ENCODE data around the gene HNRNPC.
"Not testable (repeated sequence)": the region's sequence is repeated elsewhere in the genome, so short reads cannot be mapped to it uniquely, and the experiment has no call there.

The HNRNPC gene

GRCh38 chr14:21165670-21166069 lies 103.6 kb downstream of the HNRNPC start:
- H2BK5ac ChIP-seq (ENCODE audit: low read depth, low read length, poor library complexity, severe bottlenecking); H3K4ac ChIP-seq (ENCODE audit: low read depth in 1 of 2, low read length in 2 of 2); H3K36me3 ChIP-seq (ENCODE audit: control insufficient read depth in 1 of 2, insufficient read depth in 2 of 2, low read depth in 1 of 2, low read length in 2 of 2); H3K4me2 ChIP-seq (ENCODE audit: low read length, poor library complexity, severe bottlenecking); DNase-seq; H2BK15ac ChIP-seq (ENCODE audit: low read depth, poor library complexity, severe bottlenecking); H3K14ac ChIP-seq (ENCODE audit: low read length in 2 of 2); H2AK5ac ChIP-seq (ENCODE audit: low read length, severe bottlenecking); H3K18ac ChIP-seq (ENCODE audit: low read depth in 1 of 2, low read length in 2 of 2); H3K9me3 ChIP-seq (ENCODE audit: control insufficient read depth, low read length); H4K91ac ChIP-seq (ENCODE audit: low read length); H3K27ac ChIP-seq (ENCODE audit: low read length, poor library complexity, severe bottlenecking); H2BK120ac ChIP-seq (ENCODE audit: low read depth, low read length); H3K9ac ChIP-seq (ENCODE audit: low read length); H4K8ac ChIP-seq (ENCODE audit: low read length); H3K79me1 ChIP-seq (replicated peaks; ENCODE audit: low read length, poor library complexity, severe bottlenecking); H3K4me1 ChIP-seq (ENCODE audit: control insufficient read depth, insufficient read depth, low read depth, low read length); H2AFZ ChIP-seq (ENCODE audit: low read depth, low read length); H3K23ac ChIP-seq (ENCODE audit: low read length in 2 of 2); H3K4me3 ChIP-seq (ENCODE audit: insufficient read depth in 1 of 2, low read depth in 1 of 2, low read length in 2 of 2); H2BK12ac ChIP-seq (ENCODE audit: low read length in 2 of 2): not testable (repeated sequence)
- WGBS, result 80% methylated on average over 1 of the region's 1 CpG
- peaks cover 22 to 46% of the 10 kb centered on the region in 2 experiments for H3K27me3 ChIP-seq (ENCODE audit: control insufficient read depth in 1 of 2, insufficient read depth in 1 of 2, low read length in 2 of 2)

- WGBS, result 58% methylated on average over 6 of the region's 7 CpGs
These were observed 104.1 kb downstream of the HNRNPC start for GRCh38 chr14:21165002-21165605.

GRCh38 chr14:21163871-21164291 lies 105.4 kb downstream of the HNRNPC start:
- no peak overlapping the region for H3K4me3 ChIP-seq (ENCODE audit: insufficient read depth in 1 of 2, low read depth in 1 of 2, low read length in 2 of 2)
- no peak overlapping the region for H3K18ac ChIP-seq (ENCODE audit: low read depth in 1 of 2, low read length in 2 of 2)
- no peak overlapping the region for H4K91ac ChIP-seq (ENCODE audit: low read length)
- WGBS, result 93% methylated on average over 4 of the region's 4 CpGs
- no peaks in the 10 kb centered on the region for H3K4me1 ChIP-seq (ENCODE audit: control insufficient read depth, insufficient read depth, low read depth, low read length)
- no peak overlapping the region for H2BK12ac ChIP-seq (ENCODE audit: low read length in 2 of 2)
- no peak overlapping the region for H2AFZ ChIP-seq (ENCODE audit: low read depth, low read length)
- H2BK5ac ChIP-seq (ENCODE audit: low read depth, low read length, poor library complexity, severe bottlenecking), result no peak overlapping the region
- H3K36me3 ChIP-seq (ENCODE audit: control insufficient read depth in 1 of 2, insufficient read depth in 2 of 2, low read depth in 1 of 2, low read length in 2 of 2), result no peaks in the 10 kb centered on the region
- DNase-seq, result no peak
- H3K14ac ChIP-seq (ENCODE audit: low read length in 2 of 2), result no peak overlapping the region
- H2AK5ac ChIP-seq (ENCODE audit: low read length, severe bottlenecking), result no peak overlapping the region
- H2BK120ac ChIP-seq (ENCODE audit: low read depth, low read length), result no peak overlapping the region
- H3K9ac ChIP-seq (ENCODE audit: low read length), result no peak overlapping the region
- H3K79me1 ChIP-seq (replicated peaks; ENCODE audit: low read length, poor library complexity, severe bottlenecking), result no peaks in the 10 kb centered on the region
- no peak overlapping the region for H3K4me2 ChIP-seq (ENCODE audit: low read length, poor library complexity, severe bottlenecking)
- H3K9me3 ChIP-seq (ENCODE audit: control insufficient read depth, low read length), result peaks cover 6% of the 10 kb centered on the region
- no peak overlapping the region for H4K8ac ChIP-seq (ENCODE audit: low read length)
- no peak overlapping the region for H3K23ac ChIP-seq (ENCODE audit: low read length in 2 of 2)
- H3K27me3 ChIP-seq (ENCODE audit: control insufficient read depth in 1 of 2, insufficient read depth in 1 of 2, low read length in 2 of 2), result peaks cover 22 to 43% of the 10 kb centered on the region in 2 experiments
- H3K4ac ChIP-seq (ENCODE audit: low read depth in 1 of 2, low read length in 2 of 2), result no peak overlapping the region
- H3K27ac ChIP-seq (ENCODE audit: low read length, poor library complexity, severe bottlenecking), result no peak overlapping the region
- no peak overlapping the region for H2BK15ac ChIP-seq (ENCODE audit: low read depth, poor library complexity, severe bottlenecking)

More at GRCh38 chr14:21165002-21165605, 104.1 kb downstream of the HNRNPC start:
- H2BK15ac ChIP-seq (ENCODE audit: low read depth, poor library complexity, severe bottlenecking); H3K23ac ChIP-seq (ENCODE audit: low read length in 2 of 2); H3K4ac ChIP-seq (ENCODE audit: low read depth in 1 of 2, low read length in 2 of 2); H3K9me3 ChIP-seq (ENCODE audit: control insufficient read depth, low read length); H3K79me1 ChIP-seq (replicated peaks; ENCODE audit: low read length, poor library complexity, severe bottlenecking); H3K4me3 ChIP-seq (ENCODE audit: insufficient read depth in 1 of 2, low read depth in 1 of 2, low read length in 2 of 2); H2AFZ ChIP-seq (ENCODE audit: low read depth, low read length); H4K91ac ChIP-seq (ENCODE audit: low read length); DNase-seq; H2BK5ac ChIP-seq (ENCODE audit: low read depth, low read length, poor library complexity, severe bottlenecking); H4K8ac ChIP-seq (ENCODE audit: low read length); H3K4me2 ChIP-seq (ENCODE audit: low read length, poor library complexity, severe bottlenecking); H2BK12ac ChIP-seq (ENCODE audit: low read length in 2 of 2); H3K27ac ChIP-seq (ENCODE audit: low read length, poor library complexity, severe bottlenecking); H3K9ac ChIP-seq (ENCODE audit: low read length); H3K14ac ChIP-seq (ENCODE audit: low read length in 2 of 2); H2AK5ac ChIP-seq (ENCODE audit: low read length, severe bottlenecking); H3K36me3 ChIP-seq (ENCODE audit: control insufficient read depth in 1 of 2, insufficient read depth in 2 of 2, low read depth in 1 of 2, low read length in 2 of 2); H2BK120ac ChIP-seq (ENCODE audit: low read depth, low read length); H3K18ac ChIP-seq (ENCODE audit: low read depth in 1 of 2, low read length in 2 of 2); H3K4me1 ChIP-seq (ENCODE audit: control insufficient read depth, insufficient read depth, low read depth, low read length): not testable (repeated sequence)
- peaks cover 22 to 46% of the 10 kb centered on the region in 2 experiments for H3K27me3 ChIP-seq (ENCODE audit: control insufficient read depth in 1 of 2, insufficient read depth in 1 of 2, low read length in 2 of 2)

- H3K36me3 ChIP-seq (ENCODE audit: control insufficient read depth in 1 of 2, insufficient read depth in 2 of 2, low read depth in 1 of 2, low read length in 2 of 2), result no peaks in the 10 kb centered on the region
- no peak overlapping the region for H3K18ac ChIP-seq (ENCODE audit: low read depth in 1 of 2, low read length in 2 of 2)
- H4K91ac ChIP-seq (ENCODE audit: low read length), result no peak overlapping the region
- no peak overlapping the region for H3K4me2 ChIP-seq (ENCODE audit: low read length, poor library complexity, severe bottlenecking)
- H2BK120ac ChIP-seq (ENCODE audit: low read depth, low read length), result no peak overlapping the region
- no peak overlapping the region for H3K14ac ChIP-seq (ENCODE audit: low read length in 2 of 2)
- H2AK5ac ChIP-seq (ENCODE audit: low read length, severe bottlenecking), result no peak overlapping the region
- no peak overlapping the region for H4K8ac ChIP-seq (ENCODE audit: low read length)
- no peak overlapping the region for H3K4ac ChIP-seq (ENCODE audit: low read depth in 1 of 2, low read length in 2 of 2)
- no peak overlapping the region for H2AFZ ChIP-seq (ENCODE audit: low read depth, low read length)
- H2BK15ac ChIP-seq (ENCODE audit: low read depth, poor library complexity, severe bottlenecking), result no peak overlapping the region
- H3K9ac ChIP-seq (ENCODE audit: low read length), result no peak overlapping the region
- no peaks in the 10 kb centered on the region for H3K79me1 ChIP-seq (replicated peaks; ENCODE audit: low read length, poor library complexity, severe bottlenecking)
- H2BK12ac ChIP-seq (ENCODE audit: low read length in 2 of 2), result no peak overlapping the region
- H3K4me1 ChIP-seq (ENCODE audit: control insufficient read depth, insufficient read depth, low read depth, low read length), result no peaks in the 10 kb centered on the region
- H3K4me3 ChIP-seq (ENCODE audit: insufficient read depth in 1 of 2, low read depth in 1 of 2, low read length in 2 of 2), result no peak overlapping the region
- 69% methylated on average over 5 of the region's 5 CpGs for WGBS
- H3K27me3 ChIP-seq (ENCODE audit: control insufficient read depth in 1 of 2, insufficient read depth in 1 of 2, low read length in 2 of 2), result peaks cover 22 to 53% of the 10 kb centered on the region in 2 experiments
- DNase-seq, result no peak
- H3K27ac ChIP-seq (ENCODE audit: low read length, poor library complexity, severe bottlenecking), result no peak overlapping the region
- no peak overlapping the region for H2BK5ac ChIP-seq (ENCODE audit: low read depth, low read length, poor library complexity, severe bottlenecking)
- H3K9me3 ChIP-seq (ENCODE audit: control insufficient read depth, low read length), result peaks cover 6% of the 10 kb centered on the region
- H3K23ac ChIP-seq (ENCODE audit: low read length in 2 of 2), result no peak overlapping the region
These were observed 107.2 kb downstream of the HNRNPC start for GRCh38 chr14:21162081-21162480.

All from mesenchymal stem cell (in vitro differentiated cells and primary cell).